GM12865 (cell line): Measurements from ENCODE around the gene CHRNG.

ENCODE experiments used
- DNase-seq: peaks from one replicate; pipeline ENCODE4 v3.0.0; 2010; ENCODE audit warnings: low read depth
- H3K4me3 ChIP-seq: 2 replicates; pipeline ENCODE4 v1.5.1; 2011; ENCODE audit warnings: mild to moderate bottlenecking, low read depth, low read length, control low read depth
- TF ChIP-seq, protein P1 (sequence below): IDR thresholded peaks from 2 replicates; pipeline ENCODE4 v1.5.1; 2011; ENCODE audit warnings: low read length, control low read depth, low read depth, inconsistent platforms; ENCODE audit not compliant: insufficient read depth; ENCODE audit errors: missing control alignments

The CHRNG gene

DNA sequence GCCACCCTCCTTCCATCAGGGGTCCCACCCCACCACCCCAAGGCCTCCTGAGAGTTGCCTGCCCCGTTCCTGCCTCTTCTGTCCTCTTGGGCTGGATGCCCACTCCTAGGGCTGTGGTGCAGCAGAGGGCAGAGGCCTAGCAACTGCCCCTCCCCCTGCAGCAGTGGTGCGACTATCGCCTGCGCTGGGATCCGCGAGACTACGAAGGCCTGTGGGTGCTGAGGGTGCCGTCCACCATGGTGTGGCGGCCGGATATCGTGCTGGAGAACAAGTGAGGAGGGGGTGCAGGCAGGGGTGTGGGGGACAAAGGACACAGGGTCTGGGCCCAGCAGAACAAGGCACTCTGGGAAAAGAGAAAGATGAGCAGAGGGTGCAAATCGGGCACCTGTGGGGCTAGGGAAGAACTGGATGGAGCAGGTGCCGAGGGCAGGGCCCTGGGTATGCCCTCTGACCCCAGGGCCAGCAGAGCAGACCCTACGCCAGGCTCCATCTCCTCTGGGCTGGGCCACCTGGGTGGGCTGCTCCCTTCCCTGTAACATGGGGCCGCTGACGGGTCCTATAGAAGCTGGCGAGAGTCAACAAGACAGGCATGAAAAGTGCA lies 1.0 kb downstream of the CHRNG start:
- TF ChIP-seq, protein P1, sequence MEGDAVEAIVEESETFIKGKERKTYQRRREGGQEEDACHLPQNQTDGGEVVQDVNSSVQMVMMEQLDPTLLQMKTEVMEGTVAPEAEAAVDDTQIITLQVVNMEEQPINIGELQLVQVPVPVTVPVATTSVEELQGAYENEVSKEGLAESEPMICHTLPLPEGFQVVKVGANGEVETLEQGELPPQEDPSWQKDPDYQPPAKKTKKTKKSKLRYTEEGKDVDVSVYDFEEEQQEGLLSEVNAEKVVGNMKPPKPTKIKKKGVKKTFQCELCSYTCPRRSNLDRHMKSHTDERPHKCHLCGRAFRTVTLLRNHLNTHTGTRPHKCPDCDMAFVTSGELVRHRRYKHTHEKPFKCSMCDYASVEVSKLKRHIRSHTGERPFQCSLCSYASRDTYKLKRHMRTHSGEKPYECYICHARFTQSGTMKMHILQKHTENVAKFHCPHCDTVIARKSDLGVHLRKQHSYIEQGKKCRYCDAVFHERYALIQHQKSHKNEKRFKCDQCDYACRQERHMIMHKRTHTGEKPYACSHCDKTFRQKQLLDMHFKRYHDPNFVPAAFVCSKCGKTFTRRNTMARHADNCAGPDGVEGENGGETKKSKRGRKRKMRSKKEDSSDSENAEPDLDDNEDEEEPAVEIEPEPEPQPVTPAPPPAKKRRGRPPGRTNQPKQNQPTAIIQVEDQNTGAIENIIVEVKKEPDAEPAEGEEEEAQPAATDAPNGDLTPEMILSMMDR, result no peak
- H3K4me3 ChIP-seq, result no peak overlapping the region
- DNase-seq, result no peak

DNA sequence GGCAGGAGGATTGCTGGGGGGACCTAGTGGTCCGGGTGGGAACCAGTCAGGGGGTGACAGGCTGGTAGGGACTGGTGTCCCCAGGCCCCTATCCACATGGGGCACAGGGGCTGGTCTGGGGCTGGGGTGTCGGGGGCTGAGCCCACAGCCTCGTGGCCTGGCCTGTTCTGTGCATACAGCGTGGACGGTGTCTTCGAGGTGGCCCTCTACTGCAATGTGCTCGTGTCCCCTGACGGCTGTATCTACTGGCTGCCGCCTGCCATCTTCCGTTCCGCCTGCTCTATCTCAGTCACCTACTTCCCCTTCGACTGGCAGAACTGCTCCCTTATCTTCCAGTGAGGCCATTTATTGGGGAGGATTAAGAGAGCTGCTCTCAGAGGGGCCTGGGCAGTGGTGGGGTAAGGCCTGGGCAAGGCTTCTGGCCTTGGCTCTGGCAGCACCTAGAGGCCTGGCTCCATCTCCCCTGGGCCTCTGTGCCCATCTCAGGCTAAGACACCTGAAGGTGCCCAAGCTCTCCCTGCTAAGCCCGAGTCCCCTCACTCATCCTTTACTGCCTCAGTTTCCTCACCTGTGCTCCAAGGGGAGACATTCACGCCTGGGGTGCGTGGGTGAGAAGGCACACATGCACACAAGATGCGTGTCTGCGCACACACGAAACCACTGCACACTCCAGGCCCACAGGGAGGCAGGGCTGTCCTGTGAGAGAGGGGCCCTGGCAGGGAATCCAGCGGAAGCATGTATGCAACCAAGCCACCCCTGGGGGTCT lies 1.9 kb downstream of the CHRNG start:
- no peak overlapping the region for H3K4me3 ChIP-seq
- TF ChIP-seq, protein P1, result no peak
- no peak for DNase-seq

DNA sequence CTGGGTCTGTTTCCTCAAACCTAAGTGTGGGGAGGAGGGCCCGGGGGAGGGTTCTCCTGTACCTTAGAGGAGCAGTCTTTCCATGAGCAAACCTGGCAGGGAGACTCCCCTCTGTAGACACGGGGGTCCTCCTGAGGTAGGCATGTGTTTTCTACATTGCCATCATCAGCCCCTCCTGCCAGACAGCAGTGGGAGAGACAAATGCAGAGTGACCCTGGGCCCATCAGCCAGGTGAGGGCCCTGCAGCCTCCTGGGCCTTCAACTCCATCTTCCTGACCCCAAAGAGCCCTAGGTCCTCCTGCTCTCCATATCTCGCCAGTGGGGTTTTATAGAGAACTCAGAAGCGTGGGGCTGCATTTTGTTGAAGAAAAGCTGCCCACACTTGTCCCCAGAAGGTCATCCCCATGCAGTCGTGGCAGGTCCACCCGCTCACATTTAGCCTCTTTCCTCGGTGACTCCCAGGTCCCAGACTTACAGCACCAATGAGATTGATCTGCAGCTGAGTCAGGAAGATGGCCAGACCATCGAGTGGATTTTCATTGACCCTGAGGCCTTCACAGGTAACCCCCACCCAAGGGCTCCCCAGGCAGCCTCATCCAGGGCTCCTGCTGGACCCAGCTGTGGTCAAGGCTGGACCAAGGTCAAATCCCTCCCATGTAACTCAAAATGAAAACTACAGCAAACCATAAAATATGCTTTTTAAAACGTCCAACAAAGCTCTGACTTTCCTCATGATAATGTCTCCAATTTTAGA lies 2.6 kb downstream of the CHRNG start:
- DNase-seq, result no peak

DNA sequence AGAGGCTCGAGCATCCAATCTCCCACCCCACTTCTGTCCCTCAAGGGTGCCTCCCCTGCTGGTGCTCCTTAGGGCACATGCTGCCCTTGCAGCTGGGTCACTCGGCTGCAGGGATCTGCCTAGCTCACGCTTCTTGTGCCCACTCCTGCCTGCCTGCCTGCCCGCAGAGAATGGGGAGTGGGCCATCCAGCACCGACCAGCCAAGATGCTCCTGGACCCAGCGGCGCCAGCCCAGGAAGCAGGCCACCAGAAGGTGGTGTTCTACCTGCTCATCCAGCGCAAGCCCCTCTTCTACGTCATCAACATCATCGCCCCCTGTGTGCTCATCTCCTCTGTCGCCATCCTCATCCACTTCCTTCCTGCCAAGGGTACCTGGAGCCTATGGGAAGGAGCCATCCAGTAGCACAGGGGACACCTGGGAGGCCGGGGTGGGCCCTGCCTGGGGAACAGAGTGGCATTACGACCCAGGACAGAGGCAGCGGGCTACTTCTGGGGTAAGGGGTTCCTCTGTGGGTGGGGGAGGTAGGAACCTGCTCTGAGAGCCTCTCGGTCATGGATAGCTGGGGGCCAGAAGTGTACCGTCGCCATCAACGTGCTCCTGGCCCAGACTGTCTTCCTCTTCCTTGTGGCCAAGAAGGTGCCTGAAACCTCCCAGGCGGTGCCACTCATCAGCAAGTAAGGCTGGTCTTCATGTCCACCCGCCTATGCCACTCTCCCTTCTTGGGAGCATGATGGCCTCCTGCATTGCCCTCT lies 3.4 kb downstream of the CHRNG start:
- TF ChIP-seq, protein P1, result no peak
- no peak for DNase-seq
- H3K4me3 ChIP-seq, result no peak overlapping the region

More for the DNA sequence above, 2.6 kb downstream of the CHRNG start:
- TF ChIP-seq, protein P1, result no peak
- no peak overlapping the region for H3K4me3 ChIP-seq

DNA sequence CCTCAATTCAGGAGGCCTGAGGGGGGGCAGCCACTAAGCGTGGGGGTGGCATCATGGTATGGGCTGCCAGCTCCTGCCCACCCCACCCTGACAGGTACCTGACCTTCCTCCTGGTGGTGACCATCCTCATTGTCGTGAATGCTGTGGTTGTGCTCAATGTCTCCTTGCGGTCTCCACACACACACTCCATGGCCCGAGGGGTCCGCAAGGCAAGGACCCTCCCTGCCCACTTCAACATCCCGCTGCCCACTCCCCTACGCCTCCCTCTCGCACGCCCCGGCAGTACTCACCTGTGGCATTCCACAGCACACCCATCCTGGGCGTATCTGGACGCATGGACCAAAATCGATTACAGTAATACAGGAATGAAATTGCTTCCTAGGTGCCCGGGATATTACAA lies 4.0 kb downstream of the CHRNG start:
- DNase-seq, result no peak
- no peak overlapping the region for H3K4me3 ChIP-seq
- TF ChIP-seq, protein P1, result no peak

DNA sequence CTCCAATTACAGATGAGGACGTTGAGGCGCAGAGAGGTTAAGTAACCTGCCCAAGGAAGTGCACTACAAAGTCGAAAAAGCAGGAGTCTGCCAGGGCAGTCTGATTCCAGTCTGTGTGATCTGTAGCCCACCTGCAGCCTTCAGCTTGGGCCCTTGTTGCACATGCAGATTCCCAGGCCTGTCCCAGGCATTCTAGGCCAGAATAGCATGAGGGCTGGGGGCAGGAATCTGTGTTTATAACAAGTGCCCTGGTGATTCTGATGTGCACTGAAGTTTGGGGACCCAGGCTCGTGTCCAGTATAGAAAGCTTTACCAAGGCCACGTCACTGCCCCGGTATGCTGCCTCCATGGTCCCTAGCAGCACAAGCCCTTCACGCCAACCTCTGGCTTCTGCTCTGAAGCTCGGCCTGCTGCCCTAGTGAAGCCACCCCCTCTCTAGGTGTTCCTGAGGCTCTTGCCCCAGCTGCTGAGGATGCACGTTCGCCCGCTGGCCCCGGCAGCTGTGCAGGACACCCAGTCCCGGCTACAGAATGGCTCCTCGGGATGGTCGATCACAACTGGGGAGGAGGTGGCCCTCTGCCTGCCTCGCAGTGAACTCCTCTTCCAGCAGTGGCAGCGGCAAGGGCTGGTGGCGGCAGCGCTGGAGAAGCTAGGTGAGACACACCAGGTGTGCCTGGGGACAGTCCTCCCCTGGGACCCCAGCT lies 4.6 kb downstream of the CHRNG start:
- TF ChIP-seq, protein P1, result no peak
- H3K4me3 ChIP-seq, result no peak overlapping the region
- DNase-seq, result no peak
